Heart right ventricle (tissue), 16 donors: ENCODE results near the gene FRY. TPM values are rescaled to one million over a fixed set of nuclear protein-coding genes. Genes with fewer than 3 reads are reported as not detected.

ENCODE experiments used
- ATAC-seq, 8 donors: fragments of 200-7000 bp; cut with Tn5 transposase; one replicate each; pipeline ENCODE4 v1.9.1; 2020; ENCODE audit warnings: mild to moderate bottlenecking in 8 of 8, moderate library complexity in 8 of 8, moderate number of reproducible peaks in 1 of 8
- DNase-seq, 2 donors: peaks; one replicate each; pipeline ENCODE4 v3.0.0-alpha.2; 2020
- H3K27ac ChIP-seq, 10 donors: fragments of 200-600 bp; sonication (generic) in 2 of 10; one replicate each; pipeline versions ENCODE4 v1.5.0 to v1.8.0; 2020 to 2022; ENCODE audit warnings: mild to moderate bottlenecking in 3 of 10
- H3K27me3 ChIP-seq, 7 donors: fragments of 200-600 bp; one replicate each; pipeline ENCODE4 v1.8.0; 2021 to 2022; ENCODE audit warnings: mild to moderate bottlenecking in 2 of 7
- H3K36me3 ChIP-seq, 9 donors: fragments of 200-600 bp; sonication (generic) in 1 of 9; one replicate each; pipeline versions ENCODE4 v1.5.0 to v1.8.0; 2020 to 2022; ENCODE audit warnings: mild to moderate bottlenecking in 2 of 9
- H3K4me1 ChIP-seq, 9 donors: fragments of 200-600 bp; sonication (generic) in 1 of 9; one replicate each; pipeline versions ENCODE4 v1.5.0 to v1.8.0; 2020 to 2022; ENCODE audit warnings: mild to moderate bottlenecking in 4 of 9
- H3K4me3 ChIP-seq, 10 donors: fragments of 200-600 bp; sonication (generic) in 2 of 10; one replicate each; pipeline versions ENCODE4 v1.5.0 to v1.8.0; 2020 to 2022; ENCODE audit warnings: mild to moderate bottlenecking in 7 of 10, moderate library complexity in 2 of 10
- H3K9me3 ChIP-seq, 11 donors: fragments of 200-600 bp in 10 of 11; sonication (generic) in 2 of 11; one replicate each; pipeline versions ENCODE4 v1.5.0 to v1.8.0; 2013 to 2022; ENCODE audit warnings: mild to moderate bottlenecking in 2 of 11, control low read depth in 1 of 11, moderate library complexity in 1 of 11
- CTCF ChIP-seq, 9 donors: fragments of 200-600 bp; sonication (generic) in 2 of 9; IDR thresholded peaks; one replicate each; pipeline versions ENCODE4 v1.5.0 to v1.8.0; 2021 to 2022; ENCODE audit warnings: antibody characterized with exemption in 9 of 9, mild to moderate bottlenecking in 5 of 9, moderate library complexity in 1 of 9
- WGBS, 2 donors: extraction: QIAGEN DNeasy Blood & Tissue Kit; methylation state at CpG; one replicate each; pipeline ENCODE4 v1.1.7; 2013; ENCODE audit warnings: inconsistent platforms in 1 of 2; 5-methylcytosine and 5-hydroxymethylcytosine counted together
- intact Hi-C, 10 donors: fragments of 100-400 bp; cut with DNase I; formaldehyde crosslinking; loops; one replicate each; pipeline versions ENCODE4 v1.11.1 to v1.14.2; 2022
- polyA plus RNA-seq, 2 donors: library from polyadenylated mRNA; stranded (reverse); fragments of 200-250 nt; gene quantifications; one replicate each; pipeline ENCODE4 v1.2.3, GENCODE V29; 2013
- total RNA-seq, 10 donors: library from RNA; stranded (reverse); fragmentation: NEBNext Ultra II Directional in 3 of 10; extraction: Animal tissue kit (Norgen Biotek cat#: 25700) in 3 of 10; gene quantifications; one replicate each; pipeline versions ENCODE4 v1.2.1 to v1.2.4, GENCODE V29; 2021 to 2023
- donor health status: Arrhythmogenic right ventricular cardiomyopathy.
- donor health status: ischemic (EF 13 %, LVEDD 7.1; RV severe dilation, severe dysfunction).
- donor health status: healthy with polysubstance abuse.
- donor health status: DM: no; HTN: yes; CAD: no.
- donor health status: DM: no; HTN: no; CAD: no.
- donor health status: ischemic (EF 25% LVEDD 6.9; RV normal size, moderate dysfunction).
- donor health status: ischemic (EF 25% LVEDD 5.7; RV mildly dilated, moderate dysfunction).
- donor health status: healthy.
- donor health status: DM: yes; HTN: yes; CAD: no.
- donor health status: Ischemic cardiomyopathy.
- donor health status: ischemic (EF 35%, LVEDD 5.7; RV mildly dilated, moderate dysfunction).
- donor health status: nonischemic (EF 11% LVEDD 7.7; RV severe dilation, severe dysfunction).
- donor health status: DM: yes; HTN: yes; CAD: no.
- donor health status: PGD.
- donor health status: ischemic (EF 29% LVEDD 5.4; RV normal size, mild dysfunction).
- donor health status: nonischemic (EF 23%, LVEDD 6.1; RV moderate dilation, normal function).

Gene FRY
- total and polyA plus RNA-seq, 12 donors, result 24.9 to 268 (median 207) TPM

GRCh38 chr13:32233062-32233461 is 201.5 kb downstream of the FRY start:
- Histone ChIP-seq H3K27ac (peak overlapping the region in 4 of 10 donors; percentile 0 to 47 (median 10)), H3K9me3 (no peaks in the 10 kb centered on the region), H3K36me3 (peaks cover 0 to 93% (median 43%) of the 10 kb centered on the region in 9 donors), H3K4me1 (peaks cover 0 to 31% (median 12%) of the 10 kb centered on the region in 9 donors), H3K4me3 (no peak overlapping the region), H3K27me3 (no peaks in the 10 kb centered on the region)
- intact Hi-C loops, result no loop called here
- ATAC-seq (peak in 6 of 8 donors; percentile 30 to 71 (median 56)), DNase-seq (no peak)
- TF ChIP-seq CTCF (IDR thresholded peaks at IDR 0.05), result no peak
- 76 to 88% methylated on average over 2 of the region's 2 CpGs for WGBS, 2 donors

GRCh38 chr13:32234914-32235313 is 203.3 kb downstream of the FRY start:
- peaks cover 0 to 22% (median 10%) of the 10 kb centered on the region in 9 donors for H3K4me1 ChIP-seq
- H3K27ac ChIP-seq, result no peak overlapping the region
- intact Hi-C loops, result loop anchor here in 1 of 10 donors (5.0 kb wide), 1 partner anchor 398 kb away; no protein-coding TSS in a partner anchor
- 75 to 77% methylated on average over 2 of the region's 2 CpGs for WGBS, 2 donors
- no peaks in the 10 kb centered on the region for H3K27me3 ChIP-seq
- no peak for TF ChIP-seq CTCF (IDR thresholded peaks at IDR 0.05)
- peaks cover 0 to 93% (median 44%) of the 10 kb centered on the region in 9 donors for H3K36me3 ChIP-seq
- DNase-seq (no peak), ATAC-seq (peak in 3 of 8 donors; percentile 8 to 19 (median 15))
- H3K4me3 ChIP-seq, result no peak overlapping the region
- H3K9me3 ChIP-seq, result no peaks in the 10 kb centered on the region

- no peaks in the 10 kb centered on the region for H3K9me3 ChIP-seq
- no peak overlapping the region for H3K27ac ChIP-seq
- no peak for TF ChIP-seq CTCF (IDR thresholded peaks at IDR 0.05)
- intact Hi-C loops, result loop anchor here in 1 of 10 donors (5.0 kb wide), 1 partner anchor 400 kb away; no protein-coding TSS in a partner anchor
- peaks cover 0 to 96% (median 44%) of the 10 kb centered on the region in 9 donors for H3K36me3 ChIP-seq
- H3K27me3 ChIP-seq, result no peaks in the 10 kb centered on the region
- H3K4me1 ChIP-seq, result peaks cover 0 to 22% (median 7%) of the 10 kb centered on the region in 9 donors
- ATAC-seq, result no peak
- no peak overlapping the region for H3K4me3 ChIP-seq
- WGBS, 2 donors, result 46 to 70% methylated on average over 6 of the region's 6 CpGs
- DNase-seq, result no peak
These were observed 206.1 kb downstream of the FRY start for GRCh38 chr13:32237681-32238080.

GRCh38 chr13:32243695-32244094 is 212.1 kb downstream of the FRY start:
- peaks cover 0 to 85% (median 40%) of the 10 kb centered on the region in 9 donors for H3K36me3 ChIP-seq
- DNase-seq (no peak), ATAC-seq (no peak)
- TF ChIP-seq CTCF (IDR thresholded peaks at IDR 0.05), result no peak
- H3K27me3 ChIP-seq, result no peaks in the 10 kb centered on the region
- intact Hi-C loops, result loop anchor here in 2 of 10 donors (10.0 kb wide), 2 partner anchors 51 to 61 kb away; no protein-coding TSS in a partner anchor
- no peaks in the 10 kb centered on the region for H3K9me3 ChIP-seq
- H3K4me1 ChIP-seq, result peaks cover 4 to 21% (median 16%) of the 10 kb centered on the region in 9 donors
- WGBS, 2 donors, result 97% methylated on average over 5 of the region's 5 CpGs
- H3K4me3 ChIP-seq, result no peak overlapping the region
- H3K27ac ChIP-seq, result no peak overlapping the region
